Breast epithelium (tissue), 4 donors: ENCODE results near the gene INSC. TPM values are rescaled to one million over a fixed set of nuclear protein-coding genes. Genes with fewer than 3 reads are reported as not detected.

Experiments
- DNase-seq, 2 donors: peaks; one replicate each; pipeline ENCODE4 v3.0.0-alpha.2; 2019; ENCODE audit warnings: low spot score in 2 of 2
- H3K27ac ChIP-seq, 2 donors: fragments of 200-600 bp; sonication (generic) in 1 of 2; one replicate each; pipeline ENCODE4 v1.5.1; 2016 to 2019; ENCODE audit warnings: mild to moderate bottlenecking in 1 of 2
- H3K27me3 ChIP-seq, 2 donors: fragments of 200-600 bp; sonication (generic) in 1 of 2; one replicate each; pipeline versions ENCODE4 v1.5.1 to v1.6.0; 2017 to 2019; ENCODE audit warnings: control low read depth in 1 of 2, mild to moderate bottlenecking in 1 of 2
- H3K36me3 ChIP-seq: fragments of 200-600 bp; one replicate; pipeline ENCODE4 v1.5.1; 2019
- H3K4me1 ChIP-seq, 2 donors: fragments of 200-600 bp; sonication (generic); one replicate each; pipeline ENCODE4 v1.5.1; 2016 to 2019; ENCODE audit warnings: control low read depth in 1 of 2
- H3K4me3 ChIP-seq, 3 donors: fragments of 200-600 bp; sonication (generic); 1 replicate in 2 of 3; 2 replicates in 1 of 3; pipeline ENCODE4 v1.5.1; 2016 to 2019; ENCODE audit warnings: mild to moderate bottlenecking in 3 of 3, moderate library complexity in 2 of 3
- H3K9me3 ChIP-seq, 2 donors: fragments of 200-600 bp; sonication (generic) in 1 of 2; one replicate each; pipeline ENCODE4 v1.5.1; 2016 to 2019; ENCODE audit warnings: control low read depth in 1 of 2
- CTCF ChIP-seq, 3 donors: fragments of 450-650 bp; IDR thresholded peaks; one replicate each; pipeline ENCODE4 v1.5.1; 2016 to 2017; ENCODE audit warnings: antibody characterized with exemption in 3 of 3, mild to moderate bottlenecking in 3 of 3, moderate library complexity in 3 of 3
- POLR2A ChIP-seq: fragments of 450-650 bp; IDR thresholded peaks from one replicate; pipeline ENCODE4 v1.6.1; 2016; ENCODE audit warnings: antibody characterized with exemption, mild to moderate bottlenecking, moderate library complexity
- POLR2AphosphoS5 ChIP-seq, 3 donors: sonication (generic); formaldehyde crosslinking; IDR thresholded peaks; one replicate each; pipeline ENCODE4 v1.6.1; 2017; ENCODE audit warnings: antibody characterized with exemption in 3 of 3
- intact Hi-C: fragments of 100-400 bp; cut with DNase I; formaldehyde crosslinking; loops from one replicate; pipeline ENCODE4 v1.15.1; 2023; ENCODE audit warnings: low total_unique reads
- total RNA-seq, 3 donors: library from RNA; depleted of rRNA; stranded (reverse); fragments of >200 nt; gene quantifications; one replicate each; pipeline ENCODE4 v1.1.0, GENCODE V29; 2016

INSC gene
- total RNA-seq, 3 donors from 2014 or later, result 0.33 to 0.88 TPM; not detected in 1

- Histone ChIP-seq H3K9me3 (no peaks in the 10 kb centered on the region), H3K27ac (peak overlapping the region; percentile 34 to 48), H3K4me1 (peaks cover 0 to 5% of the 10 kb centered on the region in 2 donors), H3K36me3 (no peaks in the 10 kb centered on the region), H3K4me3 (no peak overlapping the region), H3K27me3 (no peaks in the 10 kb centered on the region)
- no peak for DNase-seq
- intact Hi-C loops, result no loop called here
- TF ChIP-seq CTCF (IDR thresholded peaks at IDR 0.05) (no peak), POLR2AphosphoS5 (IDR thresholded peaks at IDR 0.05) (no peak), POLR2A (no peak)
Measured at GRCh38 chr11:15145615-15146014, 30.9 kb downstream of the INSC start.

- H3K27me3 ChIP-seq, result no peaks in the 10 kb centered on the region
- H3K9me3 ChIP-seq, result no peaks in the 10 kb centered on the region
- H3K27ac ChIP-seq, result peak overlapping the region in 1 of 2 donors; percentile 48
- intact Hi-C loops, result no loop called here
- peaks cover 0 to 5% of the 10 kb centered on the region in 2 donors for H3K4me1 ChIP-seq
- no peak overlapping the region for H3K4me3 ChIP-seq
- TF ChIP-seq POLR2A, result no peak
- no peak for TF ChIP-seq CTCF (IDR thresholded peaks at IDR 0.05)
- TF ChIP-seq POLR2AphosphoS5 (IDR thresholded peaks at IDR 0.05), result no peak
- H3K36me3 ChIP-seq, result no peaks in the 10 kb centered on the region
- no peak for DNase-seq
Measured at GRCh38 chr11:15146271-15147003, 31.7 kb downstream of the INSC start.

GRCh38 chr11:15148169-15148568, 33.4 kb downstream of the INSC start:
- Histone ChIP-seq H3K4me1 (peaks cover 0 to 5% of the 10 kb centered on the region in 2 donors), H3K9me3 (no peaks in the 10 kb centered on the region), H3K27ac (no peak overlapping the region), H3K36me3 (no peaks in the 10 kb centered on the region), H3K4me3 (no peak overlapping the region), H3K27me3 (no peaks in the 10 kb centered on the region)
- DNase-seq, result no peak
- intact Hi-C loops, result no loop called here
- TF ChIP-seq CTCF (IDR thresholded peaks at IDR 0.05) (no peak), POLR2A (no peak), POLR2AphosphoS5 (IDR thresholded peaks at IDR 0.05) (no peak)

GRCh38 chr11:15149050-15149449, 34.3 kb downstream of the INSC start:
- Histone ChIP-seq H3K27ac (no peak overlapping the region), H3K27me3 (no peaks in the 10 kb centered on the region), H3K9me3 (no peaks in the 10 kb centered on the region), H3K4me3 (no peak overlapping the region), H3K4me1 (peaks cover 0 to 5% of the 10 kb centered on the region in 2 donors), H3K36me3 (no peaks in the 10 kb centered on the region)
- intact Hi-C loops, result no loop called here
- no peak for DNase-seq
- TF ChIP-seq POLR2A, result no peak
- no peak for TF ChIP-seq POLR2AphosphoS5 (IDR thresholded peaks at IDR 0.05)
- no peak for TF ChIP-seq CTCF (IDR thresholded peaks at IDR 0.05)

GRCh38 chr11:15150507-15150906, 35.8 kb downstream of the INSC start:
- Histone ChIP-seq H3K27me3 (no peaks in the 10 kb centered on the region), H3K27ac (no peak overlapping the region), H3K4me1 (peaks cover 0 to 5% of the 10 kb centered on the region in 2 donors), H3K4me3 (no peak overlapping the region), H3K36me3 (no peaks in the 10 kb centered on the region), H3K9me3 (no peaks in the 10 kb centered on the region)
- no peak for TF ChIP-seq POLR2A
- TF ChIP-seq CTCF (IDR thresholded peaks at IDR 0.05), result no peak
- no peak for TF ChIP-seq POLR2AphosphoS5 (IDR thresholded peaks at IDR 0.05)
- intact Hi-C loops, result no loop called here
- no peak for DNase-seq
